ENCODE measurements around the gene HSP90AB1.

Gene HSP90AB1

GRCh38 chr6:44235891-44236516 lies 10.9 kb upstream of the HSP90AB1 start:
- DNase-seq, result no peak

- peak; percentile 86 for DNase-seq
These were observed 9.7 kb upstream of the HSP90AB1 start for GRCh38 chr6:44237021-44237812.

GRCh38 chr6:44237813-44238433 lies 9.0 kb upstream of the HSP90AB1 start:
- peak; percentile 71 for DNase-seq

GRCh38 chr6:44238687-44239350 lies 8.1 kb upstream of the HSP90AB1 start:
- no peak for DNase-seq

GRCh38 chr6:44243345-44243744 lies 3.6 kb upstream of the HSP90AB1 start:
- DNase-seq, result no peak

GRCh38 chr6:44245391-44245911 lies 1.4 kb upstream of the HSP90AB1 start:
- DNase-seq, result no peak

GRCh38 chr6:44245912-44246662 lies 814 bp upstream of the HSP90AB1 start:
- DNase-seq, result peak; percentile 75

- DNase-seq, result peak; percentile 93
These were observed 719 bp downstream of the HSP90AB1 start for GRCh38 chr6:44247338-44248302.

- no peak for DNase-seq
These were observed 1.7 kb downstream of the HSP90AB1 start for GRCh38 chr6:44248579-44248978.

GRCh38 chr6:44249082-44249748 lies 2.3 kb downstream of the HSP90AB1 start:
- no peak for DNase-seq

- DNase-seq, result no peak
These were observed 3.3 kb downstream of the HSP90AB1 start for GRCh38 chr6:44250067-44250717.

GRCh38 chr6:44250718-44251123 lies 3.8 kb downstream of the HSP90AB1 start:
- no peak for DNase-seq

GRCh38 chr6:44251576-44252524 lies 4.9 kb downstream of the HSP90AB1 start:
- no peak for DNase-seq

- DNase-seq, result peak; percentile 60
These were observed 6.6 kb downstream of the HSP90AB1 start for GRCh38 chr6:44253307-44254101.

GRCh38 chr6:44254191-44255104 lies 7.5 kb downstream of the HSP90AB1 start:
- no peak for DNase-seq

- no peak for DNase-seq
These were observed 8.4 kb downstream of the HSP90AB1 start for GRCh38 chr6:44255105-44255808.

Measured in CD4-positive, alpha-beta T cell treated with Interleukin-4 for 4 hours (primary cell).